ENCODE results near the gene SYT13.

Gene SYT13

DNA sequence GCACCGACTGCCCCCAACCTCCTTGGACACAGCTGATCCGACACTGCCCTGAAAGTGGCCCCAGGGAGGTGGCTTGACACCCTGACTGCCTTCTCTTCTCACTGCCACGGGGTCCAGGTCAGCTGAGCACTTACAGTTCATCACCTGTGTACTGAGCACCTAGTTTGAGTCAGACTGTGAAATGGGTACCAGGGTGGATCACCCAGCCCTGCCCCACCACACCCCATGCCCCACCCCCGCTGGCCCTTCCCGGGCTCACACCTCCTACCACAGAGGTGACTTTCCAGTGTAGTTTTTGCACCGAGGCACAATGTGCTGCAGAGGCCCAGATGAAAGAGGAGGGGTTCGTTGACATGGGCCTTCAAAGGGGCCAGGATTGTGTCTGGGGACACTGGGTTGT lies 80.2 kb downstream of the SYT13 start:
- H3K4me3 ChIP-seq (ENCODE audit: low read depth in 1 of 2, low read length in 1 of 2): no peak overlapping the region
- H3K9me3 ChIP-seq: no peaks in the 10 kb centered on the region
- H3K27me3 ChIP-seq: no peaks in the 10 kb centered on the region
- H3K36me3 ChIP-seq: no peaks in the 10 kb centered on the region
- no peak overlapping the region for H3K27ac ChIP-seq
- TF ChIP-seq, protein P1, sequence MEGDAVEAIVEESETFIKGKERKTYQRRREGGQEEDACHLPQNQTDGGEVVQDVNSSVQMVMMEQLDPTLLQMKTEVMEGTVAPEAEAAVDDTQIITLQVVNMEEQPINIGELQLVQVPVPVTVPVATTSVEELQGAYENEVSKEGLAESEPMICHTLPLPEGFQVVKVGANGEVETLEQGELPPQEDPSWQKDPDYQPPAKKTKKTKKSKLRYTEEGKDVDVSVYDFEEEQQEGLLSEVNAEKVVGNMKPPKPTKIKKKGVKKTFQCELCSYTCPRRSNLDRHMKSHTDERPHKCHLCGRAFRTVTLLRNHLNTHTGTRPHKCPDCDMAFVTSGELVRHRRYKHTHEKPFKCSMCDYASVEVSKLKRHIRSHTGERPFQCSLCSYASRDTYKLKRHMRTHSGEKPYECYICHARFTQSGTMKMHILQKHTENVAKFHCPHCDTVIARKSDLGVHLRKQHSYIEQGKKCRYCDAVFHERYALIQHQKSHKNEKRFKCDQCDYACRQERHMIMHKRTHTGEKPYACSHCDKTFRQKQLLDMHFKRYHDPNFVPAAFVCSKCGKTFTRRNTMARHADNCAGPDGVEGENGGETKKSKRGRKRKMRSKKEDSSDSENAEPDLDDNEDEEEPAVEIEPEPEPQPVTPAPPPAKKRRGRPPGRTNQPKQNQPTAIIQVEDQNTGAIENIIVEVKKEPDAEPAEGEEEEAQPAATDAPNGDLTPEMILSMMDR (IDR thresholded peaks at IDR 0.05): no peak
- H3K4me1 ChIP-seq (ENCODE audit: control insufficient read depth in 1 of 2, insufficient read depth in 1 of 2, low read depth in 1 of 2, low read length in 1 of 2): no peaks in the 10 kb centered on the region

DNA sequence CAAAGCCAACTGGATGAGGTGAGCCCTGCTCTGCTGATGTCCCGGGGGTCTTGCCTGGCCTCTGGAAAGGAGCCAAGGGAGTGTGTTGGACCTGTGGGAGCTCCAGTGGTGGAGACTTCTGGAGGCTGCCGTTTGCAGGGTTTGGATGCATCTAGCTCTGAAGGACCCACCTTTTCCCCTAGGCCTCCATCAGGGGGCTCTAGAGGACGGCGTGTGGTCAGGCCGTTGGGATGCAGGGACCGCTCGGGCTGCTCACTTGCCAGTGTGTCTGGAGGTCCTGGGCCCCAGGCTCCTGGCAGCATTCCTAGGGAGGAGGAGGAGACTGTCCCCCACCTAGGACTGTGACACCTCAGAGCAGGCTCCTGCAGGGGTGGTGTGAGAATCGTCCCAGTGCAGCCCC lies 81.4 kb downstream of the SYT13 start:
- TF ChIP-seq, protein P1 (IDR thresholded peaks at IDR 0.05): no peak
- Histone ChIP-seq H3K36me3 (no peaks in the 10 kb centered on the region), H3K4me3 (ENCODE audit: low read depth in 1 of 2, low read length in 1 of 2) (no peak overlapping the region), H3K4me1 (ENCODE audit: control insufficient read depth in 1 of 2, insufficient read depth in 1 of 2, low read depth in 1 of 2, low read length in 1 of 2) (no peaks in the 10 kb centered on the region), H3K27me3 (no peaks in the 10 kb centered on the region), H3K9me3 (no peaks in the 10 kb centered on the region), H3K27ac (no peak overlapping the region)

DNA sequence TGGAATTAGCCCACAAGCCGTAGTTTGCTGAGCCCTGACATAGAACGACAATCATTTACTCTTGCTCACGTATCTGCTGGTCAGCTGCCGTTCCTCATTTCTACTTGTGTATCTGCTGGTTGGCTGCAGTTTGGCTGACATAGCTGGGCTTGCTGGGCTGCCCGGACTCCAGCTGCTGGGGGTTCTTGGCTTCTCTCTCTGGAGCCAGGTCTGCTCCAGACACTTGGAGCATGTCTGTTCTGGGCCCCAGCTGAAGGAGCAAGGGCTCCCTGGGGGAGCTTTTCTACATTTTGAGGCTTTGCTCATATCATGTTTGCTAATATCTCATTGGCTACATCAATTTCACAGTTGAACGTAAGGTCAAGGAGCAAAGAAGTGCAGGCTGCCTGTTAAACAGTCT lies 92.4 kb downstream of the SYT13 start:
- H3K4me3 ChIP-seq (ENCODE audit: low read depth in 1 of 2, low read length in 1 of 2): no peak overlapping the region

More for the DNA sequence above, 92.4 kb downstream of the SYT13 start:
- no peaks in the 10 kb centered on the region for H3K27me3 ChIP-seq
- no peaks in the 10 kb centered on the region for H3K9me3 ChIP-seq
- no peak overlapping the region for H3K27ac ChIP-seq
- H3K36me3 ChIP-seq: no peaks in the 10 kb centered on the region
- TF ChIP-seq, protein P1 (IDR thresholded peaks at IDR 0.05): no peak
- no peaks in the 10 kb centered on the region for H3K4me1 ChIP-seq (ENCODE audit: control insufficient read depth in 1 of 2, insufficient read depth in 1 of 2, low read depth in 1 of 2, low read length in 1 of 2)
